Endothelial cell of umbilical vein (primary cell): ENCODE data around the gene VEPH1. TPM values are rescaled to one million over a fixed set of nuclear protein-coding genes. Genes with fewer than 3 reads are reported as not detected.

Experiments
- BruUV-seq: library from RNA; stranded (reverse); fragments of 400-500 nt; replicated peaks from 2 replicates; lab custom pipeline; 2021; lab: Mats Ljungman, UMichigan
- CTCF ChIA-PET: fragments of 300-600, 350-600 bp; sonication (Branson Sonifier 250); formaldehyde crosslinking; loops from one replicate; lab custom pipeline; 2021; ENCODE audit warnings: antibody characterized with exemption, inconsistent platforms; lab: Charles Lee
- POLR2A ChIA-PET: fragments of 300-600, 350-600 bp; sonication (Branson Sonifier 250); formaldehyde crosslinking; loops from one replicate; lab custom pipeline; 2021; ENCODE audit warnings: antibody characterized with exemption, inconsistent platforms; lab: Charles Lee
- DNase-seq: peaks from one replicate; pipeline ENCODE4 v3.0.0-alpha.2; 2011; ENCODE audit warnings: low read depth, low spot score
- FAIRE-seq: peaks from 2 replicates; lab custom pipeline; 2011; peaks lifted over from hg19 to GRCh38; lab: Jason Lieb, UNC
- H2AFZ ChIP-seq: 2 replicates; pipeline ENCODE4 v1.6.0; 2012; ENCODE audit warnings: low read depth, low read length, control low read depth, inconsistent platforms
- H3K27ac ChIP-seq: 2 replicates; pipeline ENCODE4 v1.5.1; 2011; ENCODE audit warnings: low read depth, mild to moderate bottlenecking, control low read depth, low read length, moderate library complexity; ENCODE audit not compliant: insufficient read depth
- H3K27me3 ChIP-seq, 2 experiments: 2 replicates each; pipeline versions ENCODE4 v1.6.0 to v1.6.1; 2011; ENCODE audit warnings: low read length in 2 of 2, mixed read lengths in 1 of 2; ENCODE audit not compliant: control insufficient read depth in 2 of 2, insufficient read depth in 2 of 2
- H3K36me3 ChIP-seq, 2 experiments: 2 replicates in 1 of 2; 3 replicates in 1 of 2; pipeline ENCODE4 v1.5.1; 2011; ENCODE audit warnings: low read length in 2 of 2, mild to moderate bottlenecking in 1 of 2, moderate library complexity in 1 of 2; ENCODE audit not compliant: control insufficient read depth in 2 of 2, insufficient read depth in 2 of 2; ENCODE audit errors: extremely low read depth in 1 of 2
- H3K4me1 ChIP-seq: 3 replicates; pipeline ENCODE4 v1.5.1; 2011; ENCODE audit warnings: mild to moderate bottlenecking, low read length; ENCODE audit not compliant: control insufficient read depth, insufficient read depth; ENCODE audit errors: extremely low read depth
- H3K4me2 ChIP-seq: 2 replicates; pipeline ENCODE4 v1.6.1; 2011; ENCODE audit warnings: low read length, control low read depth, mixed read lengths; ENCODE audit not compliant: insufficient read depth
- H3K4me3 ChIP-seq, 3 experiments: fragments of 200-600 bp in 1 of 3; sonication (generic), shearing (Covaris generic) in 1 of 3; replicated peaks in 1 of 3; 2 replicates each; pipeline ENCODE4 v1.5.1; 2011 to 2016; ENCODE audit warnings: control low read depth in 3 of 3, low read length in 3 of 3, mild to moderate bottlenecking in 2 of 3, inconsistent platforms in 1 of 3, low read depth in 1 of 3, moderate library complexity in 1 of 3; ENCODE audit not compliant: insufficient read depth in 1 of 3
- H3K79me2 ChIP-seq: 2 replicates; pipeline ENCODE4 v1.6.0; 2012; ENCODE audit warnings: low read length, inconsistent platforms; ENCODE audit not compliant: control insufficient read depth, insufficient read depth
- H3K9ac ChIP-seq: replicated peaks from 2 replicates; pipeline ENCODE3; 2011; ENCODE audit warnings: low read length, control low read depth; ENCODE audit not compliant: insufficient read depth; ENCODE audit errors: extremely low read depth
- H3K9me1 ChIP-seq: replicated peaks from 3 replicates; pipeline ENCODE4 v1.6.0; 2011; ENCODE audit warnings: mild to moderate bottlenecking, low read length; ENCODE audit not compliant: control insufficient read depth, insufficient read depth; ENCODE audit errors: extremely low read depth
- H3K9me3 ChIP-seq: replicated peaks from 2 replicates; pipeline ENCODE4 v1.5.1; 2012; ENCODE audit warnings: low read length, inconsistent platforms; ENCODE audit not compliant: control insufficient read depth, insufficient read depth
- H4K20me1 ChIP-seq: replicated peaks from 2 replicates; pipeline ENCODE3; 2011; ENCODE audit warnings: mild to moderate bottlenecking, low read length; ENCODE audit not compliant: control insufficient read depth, insufficient read depth; ENCODE audit errors: extremely low read depth
- CTCF ChIP-seq, 2 donors: IDR thresholded peaks; 1 replicate in 1 of 2; 2 replicates in 1 of 2; pipeline ENCODE4 v1.5.1; 2011; ENCODE audit warnings: low read length in 2 of 2, mild to moderate bottlenecking in 2 of 2, moderate library complexity in 2 of 2, control low read depth in 1 of 2, inconsistent platforms in 1 of 2, low read depth in 1 of 2; ENCODE audit not compliant: insufficient read depth in 1 of 2; ENCODE audit errors: extremely low read depth in 1 of 2
- EZH2 ChIP-seq: IDR thresholded peaks from 2 replicates; pipeline ENCODE4 v1.6.1; 2012; ENCODE audit warnings: borderline replicate concordance, low read depth, mild to moderate bottlenecking, moderate library complexity, low read length, inconsistent platforms; ENCODE audit not compliant: severe bottlenecking
- FOS ChIP-seq: IDR thresholded peaks from 2 replicates; pipeline ENCODE4 v1.6.1; 2011; ENCODE audit warnings: mild to moderate bottlenecking, low read length, moderate library complexity, borderline replicate concordance; ENCODE audit not compliant: insufficient read depth
- GATA2 ChIP-seq: IDR thresholded peaks from 2 replicates; pipeline ENCODE4 v1.7.0; 2011; ENCODE audit warnings: low read depth, mild to moderate bottlenecking, moderate library complexity, mixed read lengths, low read length; ENCODE audit not compliant: insufficient read length, insufficient read depth
- JUN ChIP-seq: IDR thresholded peaks from 2 replicates; pipeline ENCODE4 v1.6.1; 2011; ENCODE audit warnings: borderline replicate concordance, low read depth; ENCODE audit not compliant: insufficient read length, insufficient read depth
- MYC ChIP-seq: IDR thresholded peaks from one replicate; pipeline ENCODE4 v1.6.1; 2011; ENCODE audit warnings: mild to moderate bottlenecking, low read depth, low read length
- POLR2A ChIP-seq: IDR thresholded peaks from 2 replicates; pipeline ENCODE4 v1.6.1; 2012; ENCODE audit warnings: low read depth, mild to moderate bottlenecking, control low read depth, low read length
- POLR2AphosphoS5 ChIP-seq: IDR thresholded peaks from 2 replicates; pipeline ENCODE4 v1.6.1; 2012; ENCODE audit warnings: low read depth, mild to moderate bottlenecking, control low read depth, low read length, moderate library complexity; ENCODE audit not compliant: insufficient read depth
- dilution Hi-C: fragments of 300-500 bp; cut with MboI; formaldehyde crosslinking; loops from one replicate; pipeline ENCODE4 v1.15.0; 2019; ENCODE audit warnings: low sequenced_read_pairs; ENCODE audit not compliant: extremely low pct_ligation_motif_present
- intact Hi-C: fragments of 100-400 bp; cut with micrococcal nuclease; formaldehyde crosslinking; loops from one replicate; pipeline ENCODE4 v1.10.0; 2022
- polyA plus RNA-seq, 4 experiments: library from polyadenylated mRNA; depleted of rRNA in 3 of 4; stranded (reverse) in 3 of 4; unstranded in 1 of 4; fragments of >200 nt; gene quantifications; 2 replicates each; pipeline versions ENCODE4 v1.2.1 to v1.2.3, GENCODE V29; 2011 to 2012; ENCODE audit warnings: missing spikeins in 1 of 4
- total RNA-seq: library from RNA; stranded (reverse); gene quantifications from 2 replicates; pipeline ENCODE4 v1.2.3, GENCODE V29; 2021
- TF ChIP-seq, protein P1 (sequence below): IDR thresholded peaks from 2 replicates; pipeline ENCODE4 v1.6.1; 2011; ENCODE audit not compliant: insufficient read depth, insufficient read length

The VEPH1 gene
- total and polyA plus RNA-seq, 2 donors (not counting 3 experiments of a cell fraction or from before 2014, with no cell fraction given): 42.9 to 136 TPM

- H3K9ac ChIP-seq: peak overlapping the region; percentile 99
- ChIA-PET CTCF (interaction anchor here (0.7 to 7.3 kb wide), 46 partner anchors 10 to 1261 kb away, joined by 3 to 457 read pairs (median 5); partner anchors contain the start of genes GFM1, RSRC1 and VEPH1), POLR2A (interaction anchor here (0.7 to 2.6 kb wide), 7 partner anchors 10 to 1098 kb away, joined by 3 to 23 read pairs (median 5); partner anchors contain the start of gene CCNL1)
- no peaks in the 10 kb centered on the region for H3K9me1 ChIP-seq
- BruUV-seq: no TSS peak
- no peaks in the 10 kb centered on the region for H3K36me3 ChIP-seq
- H3K79me2 ChIP-seq: peaks cover 45% of the 10 kb centered on the region
- DNase-seq (peak; percentile 95), FAIRE-seq (peak; percentile 87)
- intact Hi-C loops (loop anchor here (1.0 to 5.0 kb wide), 9 partner anchors 10 to 981 kb away; partner anchors contain the start of gene SHOX2), dilution Hi-C loops (no loop called here)
- H3K27ac ChIP-seq: peak overlapping the region; percentile 100
- no peaks in the 10 kb centered on the region for H3K9me3 ChIP-seq
- H3K4me2 ChIP-seq: peak overlapping the region; percentile 97
- H3K4me3 ChIP-seq: peak overlapping the region; percentile 37 to 96 (median 86)
- TF ChIP-seq POLR2AphosphoS5: peak; percentile 84
- no peak for TF ChIP-seq EZH2
- TF ChIP-seq MYC: peak; percentile 78
- peak; percentile 86 for TF ChIP-seq JUN
- no peak for TF ChIP-seq CTCF (IDR thresholded peaks at IDR 0.05; ENCODE audit: extremely low read depth in 1 of 2, insufficient read depth in 1 of 2, low read depth in 1 of 2, low read length in 2 of 2)
- peak; percentile 97 for TF ChIP-seq POLR2A
- peak; percentile 96 for TF ChIP-seq FOS
- TF ChIP-seq, protein P1, sequence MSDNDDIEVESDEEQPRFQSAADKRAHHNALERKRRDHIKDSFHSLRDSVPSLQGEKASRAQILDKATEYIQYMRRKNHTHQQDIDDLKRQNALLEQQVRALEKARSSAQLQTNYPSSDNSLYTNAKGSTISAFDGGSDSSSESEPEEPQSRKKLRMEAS: no peak
- TF ChIP-seq GATA2: peak; percentile 63
- no peaks in the 10 kb centered on the region for H4K20me1 ChIP-seq
- peaks cover 60% of the 10 kb centered on the region for H3K4me1 ChIP-seq
- H3K27me3 ChIP-seq: no peaks in the 10 kb centered on the region
- H2AFZ ChIP-seq: peak overlapping the region; percentile 14
Measured at GRCh38 chr3:157533298-157534070, 30.3 kb upstream of the VEPH1 start.
